Measurements from ENCODE around the gene BLVRB.

- TF ChIP-seq CTCF (IDR thresholded peaks at IDR 0.05 in 2 of 3, conservative IDR thresholded peaks at IDR 0.05 in 1 of 3; ENCODE audit: insufficient read depth in 2 of 3, low read depth in 1 of 3, low read length in 3 of 3) (no peak), MYC (IDR thresholded peaks at IDR 0.05; ENCODE audit: low read depth, low read length) (no peak), MYC (CRISPR knock-in tag; IDR thresholded peaks at IDR 0.05; ENCODE audit: borderline replicate concordance, low read depth) (no peak), L3MBTL2 (IDR thresholded peaks at IDR 0.05) (no peak), RBM22 (IDR thresholded peaks at IDR 0.05; ENCODE audit: low read depth, low read length, poor library complexity, severe bottlenecking) (no peak), ZHX1 (conservative IDR thresholded peaks at IDR 0.05; ENCODE audit: low read length) (no peak), ILK (tag; IDR thresholded peaks at IDR 0.05; ENCODE audit: borderline replicate concordance, low read depth) (no peak), ZNF77 (CRISPR knock-in tag; IDR thresholded peaks at IDR 0.05) (no peak)
Measured at GRCh38 chr19:40501599-40501998, 36.1 kb upstream of the BLVRB start.

Measured in K562 (cell line).